Posterior vena cava (tissue), 2 donors: Measurements from ENCODE around the gene ROCK2. TPM values are rescaled to one million over a fixed set of nuclear protein-coding genes. Genes with fewer than 3 reads are reported as not detected.
"Not testable (repeated sequence)": the region's sequence is repeated elsewhere in the genome, so short reads cannot be mapped to it uniquely, and the experiment has no call there.

Experiments used
- DNase-seq: peaks from one replicate; pipeline ENCODE4 v3.0.0-alpha.2; 2020; ENCODE audit warnings: low spot score
- intact Hi-C, 2 donors: fragments of 100-400 bp; cut with DNase I; formaldehyde crosslinking; loops; one replicate each; pipeline versions ENCODE4 v1.14.1 to v1.14.2; 2022 to 2023
- total RNA-seq, 2 donors: library from RNA; stranded (reverse); fragmentation: NEBNext Ultra II Directional; extraction: Animal tissue kit (Norgen Biotek cat#: 25700); gene quantifications; one replicate each; pipeline ENCODE4 v1.2.1, GENCODE V29; 2021
- donor health status: DM: yes; HTN: yes; CAD: no.
- donor health status: DM: yes; HTN: yes; CAD: no.

Gene ROCK2
- total RNA-seq, 2 donors from 2014 or later: 109 to 186 TPM

DNA sequence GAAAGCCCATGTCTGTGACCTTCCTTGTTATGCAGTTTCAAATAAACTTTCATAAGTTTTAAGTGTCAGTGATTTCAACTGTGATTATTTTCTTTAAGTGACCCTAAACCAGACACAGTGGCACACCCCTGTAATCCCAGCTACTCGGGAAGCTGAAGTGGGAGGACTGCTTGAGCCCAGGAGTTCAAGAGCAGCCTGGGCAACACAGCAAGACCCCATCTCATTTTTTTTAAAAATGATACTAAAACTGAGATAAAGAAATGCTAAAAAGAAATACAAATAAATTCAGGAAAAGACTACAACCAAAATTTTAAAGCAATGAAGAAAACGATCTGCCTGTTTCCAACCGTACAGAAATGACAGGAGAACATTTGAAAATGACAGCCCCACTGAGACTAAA lies 54.2 kb downstream of the ROCK2 start:
- intact Hi-C loops: no loop called here
- DNase-seq: no peak

DNA sequence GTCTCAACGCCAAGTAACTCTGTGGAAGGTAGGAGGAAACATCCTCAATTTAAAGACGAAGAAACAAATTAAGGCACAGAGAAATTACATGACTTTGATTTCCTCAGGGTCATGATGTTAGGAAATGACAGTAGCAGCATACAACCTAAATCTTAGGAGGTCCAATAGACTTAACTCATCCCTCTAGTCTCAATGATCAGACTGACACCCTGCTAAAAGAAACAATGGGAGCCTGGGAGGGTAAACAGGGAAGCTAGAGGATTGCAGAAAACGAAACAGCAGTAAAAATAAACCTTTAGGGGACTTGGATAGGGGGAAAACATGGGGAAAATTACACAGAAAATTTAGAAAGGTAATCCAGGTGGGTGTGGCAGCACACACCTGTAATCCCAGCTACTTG lies 56.0 kb downstream of the ROCK2 start:
- DNase-seq: no peak
- intact Hi-C loops: no loop called here

DNA sequence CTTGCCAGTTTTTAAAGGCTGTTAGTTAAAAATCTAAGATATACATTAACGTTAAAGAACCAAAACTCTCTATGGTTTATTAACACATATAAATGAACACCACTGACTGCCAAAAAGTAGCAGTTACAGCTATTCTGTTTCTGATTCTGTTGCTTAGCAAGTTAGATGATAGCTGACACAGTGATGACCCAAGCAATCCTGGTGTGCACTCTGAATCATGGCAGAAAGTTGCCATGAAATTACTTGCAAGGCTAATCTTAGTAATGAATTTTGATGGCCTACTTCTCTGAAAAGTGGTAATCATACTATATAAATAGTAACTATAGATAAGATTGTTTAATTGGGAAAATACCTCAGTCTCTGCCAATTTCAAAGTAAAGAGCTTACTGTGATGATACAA lies 57.7 kb downstream of the ROCK2 start:
- intact Hi-C loops: no loop called here
- DNase-seq: no peak

DNA sequence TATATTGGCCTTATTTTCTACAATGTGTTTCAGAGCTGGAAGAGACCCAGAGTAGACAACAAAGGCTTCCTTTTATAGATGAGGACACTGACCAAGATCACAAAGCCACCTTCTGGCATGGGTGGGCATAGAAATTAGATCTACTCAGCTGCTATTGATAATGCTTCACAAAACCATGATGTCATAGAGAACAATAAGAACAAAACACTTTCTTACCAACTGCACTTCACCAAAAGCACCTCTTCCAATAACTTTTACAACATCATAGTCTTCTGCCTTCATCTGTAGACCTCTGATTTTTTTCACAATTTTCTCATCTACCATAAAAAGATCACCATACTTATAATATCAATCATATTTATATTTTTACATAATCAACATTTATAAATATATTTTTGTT lies 58.1 kb downstream of the ROCK2 start:
- intact Hi-C loops: no loop called here
- DNase-seq: no peak

DNA sequence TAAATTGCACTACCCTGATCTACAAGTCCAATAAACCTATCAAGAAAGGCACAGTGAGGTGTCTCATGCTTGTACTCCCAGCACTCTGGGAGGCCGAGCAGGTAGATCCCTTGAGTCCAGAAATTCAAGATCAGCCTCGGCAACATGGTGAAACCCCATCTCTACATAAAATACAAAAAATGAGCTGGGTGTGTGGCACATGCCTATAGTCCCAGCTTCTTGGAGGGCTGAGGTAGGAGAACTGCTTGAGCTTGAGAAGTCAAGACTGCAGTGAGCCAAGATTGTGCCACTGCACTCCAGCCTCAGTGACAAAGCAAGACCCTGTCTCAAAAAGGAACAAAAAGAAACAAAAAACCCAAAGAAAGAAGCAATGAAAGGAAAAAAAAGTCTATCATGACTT lies 58.9 kb downstream of the ROCK2 start:
- intact Hi-C loops: no loop called here
- no peak for DNase-seq

DNA sequence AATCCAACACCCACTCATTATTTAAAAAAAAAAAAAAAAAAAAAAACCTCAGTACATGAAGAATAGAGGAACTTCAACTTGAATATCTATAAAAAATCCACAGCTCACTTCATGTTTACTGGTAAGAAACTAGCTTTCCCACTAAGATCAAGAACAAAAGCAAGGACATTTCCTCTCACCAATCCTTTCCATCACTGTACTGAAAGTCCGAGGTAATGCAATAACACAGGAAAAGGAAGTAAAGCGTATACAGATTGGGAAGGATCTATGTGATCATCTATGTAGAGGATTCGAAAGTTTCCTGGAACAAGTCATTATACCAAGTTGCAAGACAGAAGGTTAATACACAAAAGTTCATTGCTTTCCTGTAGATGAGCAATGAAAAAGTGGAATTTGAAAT lies 63.2 kb downstream of the ROCK2 start:
- no peak for DNase-seq
- intact Hi-C loops: no loop called here

DNA sequence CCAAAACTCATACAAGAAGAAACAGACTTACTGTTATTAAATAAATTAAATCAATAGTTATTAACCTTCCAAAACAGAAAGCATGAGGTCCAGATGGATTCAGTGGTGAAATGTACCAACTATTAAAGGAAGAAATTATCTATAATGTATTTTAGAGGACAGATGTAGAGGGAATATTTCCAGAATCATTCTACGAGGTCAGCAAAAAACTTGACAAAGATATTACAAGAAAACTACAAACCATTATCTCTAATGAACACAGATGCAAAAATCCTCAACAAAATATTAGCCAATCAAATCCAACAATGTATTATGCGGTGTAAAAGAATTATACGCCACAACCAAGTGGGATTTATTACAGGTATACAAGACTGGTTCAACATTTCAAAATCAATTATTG lies 63.7 kb downstream of the ROCK2 start:
- intact Hi-C loops: no loop called here
- no peak for DNase-seq

DNA sequence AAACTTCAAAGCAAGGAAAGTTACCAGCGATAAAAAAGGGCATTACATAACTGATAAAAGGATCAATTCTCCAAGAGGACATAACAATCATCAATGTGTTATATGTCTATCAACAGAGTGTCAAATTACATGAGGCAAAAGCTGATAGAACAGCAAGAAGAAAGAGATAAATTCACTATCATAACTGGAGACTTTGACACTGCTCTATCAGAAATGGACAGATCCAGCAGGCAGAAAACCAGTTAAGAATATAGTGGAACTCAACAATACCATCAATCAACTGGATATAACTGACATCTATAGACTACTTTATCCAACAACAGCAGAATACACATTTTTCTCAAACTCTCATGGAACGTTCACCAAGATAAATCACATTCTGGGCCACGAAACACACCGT lies 65.0 kb downstream of the ROCK2 start:
- intact Hi-C loops: no loop called here
- DNase-seq: no peak

DNA sequence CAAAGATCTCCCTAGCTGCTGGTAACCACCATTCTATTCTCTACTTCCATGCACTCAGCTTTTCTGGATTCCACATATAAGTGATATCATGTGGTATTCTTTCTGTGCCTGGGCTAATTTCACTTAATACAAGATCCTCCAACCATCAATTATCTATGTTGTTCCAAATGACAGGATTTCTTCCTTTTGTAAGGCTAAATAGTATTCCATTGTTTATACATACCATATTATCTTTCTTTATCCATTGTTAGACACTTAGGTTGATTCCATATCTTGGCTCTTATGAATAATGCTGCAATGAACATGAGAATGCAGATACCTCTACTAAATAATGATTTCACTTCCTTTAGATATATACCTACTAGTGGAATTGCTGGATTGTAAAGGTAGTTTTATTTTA lies 66.2 kb downstream of the ROCK2 start:
- no peak for DNase-seq
- intact Hi-C loops: no loop called here

DNA sequence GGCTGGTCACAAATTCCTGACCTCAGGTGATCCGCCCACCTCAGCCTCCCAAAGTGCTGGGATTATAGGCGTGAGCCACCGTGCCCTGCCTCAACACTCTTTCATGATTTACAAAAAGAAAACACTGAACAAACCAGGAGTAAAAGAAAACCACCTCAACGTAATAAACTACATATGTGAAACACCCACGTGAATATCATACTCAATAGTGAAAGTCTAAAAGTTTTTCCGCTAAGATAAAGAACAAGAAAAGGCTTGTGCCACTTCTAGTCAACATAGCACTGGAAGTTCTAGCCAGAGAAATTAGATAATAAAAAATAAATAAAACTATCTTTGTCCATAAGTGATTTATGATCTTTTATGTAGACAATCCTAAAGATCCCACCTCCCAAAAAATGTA lies 68.5 kb downstream of the ROCK2 start:
- intact Hi-C loops: no loop called here
- DNase-seq: no peak

DNA sequence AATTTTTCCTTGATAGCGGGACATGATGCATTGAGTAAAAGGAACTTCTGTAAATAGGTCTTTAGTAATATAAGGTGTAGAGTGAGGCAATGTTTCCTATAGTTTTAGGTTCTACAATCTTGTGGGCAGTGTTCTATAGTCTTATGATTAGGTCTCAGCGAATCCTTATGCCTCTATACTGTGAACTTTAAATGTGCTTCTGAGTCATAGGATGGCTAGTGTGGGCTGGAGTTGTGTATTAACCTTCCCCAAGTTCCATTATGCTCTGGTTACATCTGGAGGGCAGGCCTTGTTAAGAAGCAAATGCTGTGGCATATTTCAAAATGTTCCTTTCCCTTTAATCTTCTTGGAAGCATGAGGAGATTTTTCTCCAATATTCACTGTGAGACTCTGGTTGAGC lies 73.5 kb downstream of the ROCK2 start:
- intact Hi-C loops: no loop called here
- no peak for DNase-seq

DNA sequence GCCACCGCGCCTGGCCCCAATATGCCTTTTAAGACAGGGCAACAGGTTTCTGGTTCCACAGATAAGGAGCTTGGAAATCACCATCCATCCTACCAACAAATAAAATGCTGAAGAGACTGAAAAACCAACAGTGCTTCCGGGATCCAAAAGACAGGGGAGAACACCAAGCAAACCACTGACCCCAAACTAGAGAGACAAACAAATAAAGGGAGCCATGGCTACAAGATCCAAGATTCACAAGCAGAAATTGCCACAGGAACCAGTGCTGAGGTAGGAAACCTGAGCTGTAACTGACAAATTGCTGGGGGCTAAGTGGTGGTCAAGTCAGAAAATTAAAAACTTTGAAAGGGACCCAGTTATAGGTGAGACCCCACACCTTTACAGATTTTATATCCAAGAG lies 76.5 kb downstream of the ROCK2 start:
- intact Hi-C loops: no loop called here
- DNase-seq: no peak

DNA sequence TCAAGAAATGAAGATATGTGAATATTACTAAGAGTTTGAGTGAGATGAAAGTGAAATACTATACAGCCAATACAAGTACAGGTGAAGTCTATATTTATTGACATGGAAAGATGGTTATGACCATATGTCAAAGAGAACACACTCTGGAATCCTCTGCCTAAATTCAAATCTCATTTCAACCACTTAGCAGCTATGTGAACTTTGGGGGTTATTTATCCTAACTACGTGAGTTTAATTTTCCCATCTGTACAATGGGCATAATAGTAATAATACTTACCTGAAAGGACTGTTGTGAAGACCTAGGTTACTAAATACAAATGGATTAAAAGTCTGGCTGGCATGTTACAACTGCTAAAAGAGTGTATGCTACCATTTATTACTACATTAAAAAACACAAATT lies 79.6 kb downstream of the ROCK2 start:
- no peak for DNase-seq
- intact Hi-C loops: no loop called here

DNA sequence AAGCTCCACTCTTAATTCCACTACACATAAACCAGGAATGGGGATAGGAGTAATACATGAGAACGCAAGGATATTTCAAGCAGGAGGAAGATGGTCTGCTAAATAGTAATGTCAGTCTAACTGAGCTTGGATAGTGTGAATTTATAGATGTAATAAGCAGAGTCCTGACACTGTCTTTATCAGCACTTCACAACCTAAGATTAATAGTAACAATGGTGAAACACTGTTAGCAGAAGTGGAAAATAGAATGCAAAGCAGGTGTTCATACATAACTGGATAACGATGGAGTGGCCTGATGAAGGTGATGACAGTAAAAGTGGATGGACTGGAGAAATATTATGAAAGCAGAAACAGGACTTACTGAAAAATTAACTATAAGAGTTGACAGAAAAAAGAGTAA lies 80.4 kb downstream of the ROCK2 start:
- intact Hi-C loops: no loop called here
- no peak for DNase-seq

DNA sequence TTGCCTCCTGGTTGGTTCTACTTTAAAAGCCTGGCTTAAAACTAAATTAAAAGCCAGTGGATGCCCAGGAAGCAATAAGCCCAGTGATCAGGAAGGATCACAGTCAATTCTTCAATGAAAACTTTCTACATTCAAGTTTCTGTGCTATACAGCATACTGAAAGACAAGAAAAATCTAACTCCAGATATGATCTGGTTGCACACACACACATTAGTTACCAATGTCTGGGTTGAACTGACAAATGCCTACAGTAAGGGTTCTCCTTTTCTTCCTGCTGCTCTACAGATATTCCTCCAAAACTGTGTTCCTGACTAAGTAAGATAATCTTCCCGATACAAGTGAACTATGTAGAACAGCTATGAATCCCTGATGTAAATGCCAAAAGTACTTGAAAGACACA lies 81.3 kb downstream of the ROCK2 start:
- intact Hi-C loops: no loop called here
- no peak for DNase-seq

DNA sequence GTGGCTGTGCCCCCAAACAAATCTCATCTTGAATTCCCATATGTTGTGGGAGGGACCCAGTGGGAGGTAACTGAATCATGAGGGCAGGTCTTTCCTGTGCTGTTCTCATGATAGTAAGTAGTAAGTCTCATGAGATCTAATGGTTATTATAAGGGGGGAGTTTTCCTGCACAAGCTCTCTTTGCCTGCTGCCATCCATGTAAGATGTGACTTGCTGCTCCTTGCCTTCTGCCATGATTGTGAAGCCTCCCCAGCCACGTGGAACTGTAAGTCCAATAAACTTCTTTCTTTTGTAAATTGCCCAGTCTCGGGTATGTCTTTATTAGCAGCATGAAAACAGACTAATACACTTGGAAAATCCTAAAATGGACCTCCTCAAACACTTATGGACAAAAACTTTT lies 82.0 kb downstream of the ROCK2 start:
- intact Hi-C loops, DNase-seq: not testable (repeated sequence)

DNA sequence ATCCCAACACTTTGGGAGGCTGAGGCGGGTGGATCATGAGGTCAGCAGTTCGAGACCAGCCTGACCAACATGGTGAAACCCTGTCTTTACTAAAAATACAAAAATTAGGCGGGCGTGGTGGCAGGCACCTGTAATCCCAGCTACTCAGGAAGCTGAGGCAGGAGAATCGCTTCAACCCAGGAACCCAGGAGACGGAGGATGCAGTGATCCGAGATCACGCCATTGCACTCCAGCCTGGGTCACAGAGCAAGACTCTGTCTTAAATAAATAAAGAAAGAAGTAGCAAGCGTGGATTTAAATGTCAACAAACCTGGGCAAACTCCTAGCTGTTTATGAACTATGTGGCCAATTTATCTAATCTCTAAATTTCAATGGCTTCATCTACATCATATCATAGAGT lies 82.9 kb downstream of the ROCK2 start:
- DNase-seq, intact Hi-C loops: not testable (repeated sequence)

DNA sequence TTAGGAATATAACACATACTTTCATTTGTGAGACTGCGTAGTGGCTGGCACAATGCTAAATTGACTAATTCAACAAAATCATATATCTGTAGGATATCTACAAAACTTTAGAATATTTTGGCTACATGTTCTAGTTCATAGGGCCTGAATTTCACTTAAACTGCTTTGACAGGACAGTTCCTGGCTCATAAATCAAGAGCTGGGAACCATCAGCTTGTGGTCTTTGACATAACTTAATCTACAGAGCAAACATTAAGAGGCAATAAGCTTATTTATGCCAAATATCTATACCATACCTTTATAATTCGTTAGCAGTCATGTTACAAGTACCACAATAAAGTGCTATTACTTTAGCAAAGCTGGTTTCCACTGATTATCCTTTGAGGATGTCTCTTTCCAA lies 83.5 kb downstream of the ROCK2 start:
- no peak for DNase-seq
- intact Hi-C loops: no loop called here

DNA sequence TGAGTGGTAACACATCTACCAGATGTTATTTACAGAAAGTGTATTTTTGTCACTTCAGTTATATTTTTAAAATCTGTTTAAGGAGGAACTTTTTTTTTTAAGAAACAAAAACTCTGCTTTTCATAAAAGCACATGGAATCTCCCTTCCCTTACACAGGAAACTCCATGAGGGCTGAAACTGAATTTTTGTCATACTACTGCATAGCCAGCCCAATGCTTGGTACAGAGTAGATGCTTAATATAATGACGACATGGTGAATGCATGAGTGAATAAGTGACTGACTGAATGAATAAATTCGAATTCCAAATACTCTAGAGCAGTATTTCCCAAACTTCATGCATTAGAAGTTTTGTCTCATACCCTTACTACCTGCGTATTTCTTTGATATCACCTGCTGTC lies 86.5 kb downstream of the ROCK2 start:
- intact Hi-C loops: no loop called here

DNA sequence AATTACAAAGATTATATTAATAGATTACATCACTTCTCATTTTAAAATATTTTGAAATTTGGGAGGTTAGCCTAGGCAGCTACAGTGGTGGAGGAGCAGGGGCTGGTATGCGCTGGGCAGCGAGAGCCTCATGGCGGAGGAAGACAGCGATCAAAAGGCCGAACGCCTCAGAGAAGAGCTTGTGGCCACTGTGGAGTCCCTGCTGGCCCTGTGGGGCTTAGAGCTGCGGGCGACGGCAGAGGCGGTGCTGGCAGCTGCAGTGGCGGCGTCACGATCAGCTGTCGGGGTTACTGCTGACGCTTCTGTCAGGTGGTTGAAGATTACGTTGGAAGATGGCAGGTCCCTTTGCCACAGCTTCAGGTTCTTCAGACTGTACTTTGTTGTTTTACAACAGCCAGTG lies 87.4 kb downstream of the ROCK2 start:
- intact Hi-C loops: no loop called here

More for the DNA sequence above, 86.5 kb downstream of the ROCK2 start:
- no peak for DNase-seq

DNA sequence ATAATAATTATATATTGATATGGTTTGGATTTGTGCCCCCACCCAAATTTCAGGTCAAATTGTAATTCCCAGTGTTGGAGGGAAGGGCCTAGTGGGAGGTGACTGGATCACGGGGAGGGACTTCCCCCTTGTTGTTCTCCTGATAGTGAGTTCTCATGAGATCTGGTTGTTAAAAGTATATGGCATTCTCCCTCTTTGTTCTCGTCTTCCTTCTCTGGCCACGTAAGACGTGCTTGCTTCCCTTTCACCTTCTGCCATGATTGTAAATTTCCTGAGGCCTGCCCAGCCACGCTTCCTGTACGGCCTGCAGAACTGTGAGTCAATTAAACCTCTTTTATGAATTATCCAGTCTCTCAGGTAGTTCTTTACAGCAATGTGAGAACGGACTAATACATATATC lies 88.3 kb downstream of the ROCK2 start:
- intact Hi-C loops: no loop called here
- no peak for DNase-seq

More for the DNA sequence above, 87.4 kb downstream of the ROCK2 start:
- no peak for DNase-seq

DNA sequence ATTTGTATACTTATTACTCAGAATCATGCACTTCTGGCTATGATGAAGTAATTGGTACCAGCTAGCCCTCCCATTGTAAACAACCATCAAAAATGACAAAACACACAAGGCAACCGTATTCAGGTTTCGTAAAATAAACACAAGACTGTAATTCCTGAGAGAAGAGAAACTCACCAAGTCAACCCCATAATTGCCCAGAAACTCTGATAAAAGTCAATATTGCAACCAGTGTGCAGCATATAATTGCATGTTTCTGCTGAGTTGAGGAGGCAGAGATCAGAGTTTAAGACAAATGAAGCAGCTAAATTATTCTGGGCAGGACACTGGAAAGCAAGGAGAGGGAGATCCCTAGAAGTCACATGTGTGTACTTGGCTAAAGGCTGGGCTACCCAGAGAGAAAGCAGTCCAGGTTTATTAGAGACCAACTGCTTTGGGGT lies 90.3 kb downstream of the ROCK2 start:
- intact Hi-C loops: no loop called here
- no peak for DNase-seq
